ENCODE results near the gene SLFNL1.

SLFNL1 gene

GRCh38 chr1:40984066-40984465, 37.5 kb downstream of the SLFNL1 start:
- Histone ChIP-seq H3K9me3 (ENCODE audit: insufficient read depth, low read depth, low read length) (no peaks in the 10 kb centered on the region), H3K4me2 (ENCODE audit: low read depth, low read length, poor library complexity, severe bottlenecking) (peak overlapping the region; percentile 99), H3K4me1 (ENCODE audit: insufficient read depth, low read length, poor library complexity, severe bottlenecking) (peaks cover 72% of the 10 kb centered on the region), H2AFZ (ENCODE audit: low read length) (no peak overlapping the region), H3K36me3 (ENCODE audit: insufficient read depth, low read length) (peaks cover 56% of the 10 kb centered on the region), H3K9ac (ENCODE audit: low read depth, low read length, poor library complexity, severe bottlenecking) (peak overlapping the region; percentile 96), H3K9me2 (replicated peaks; ENCODE audit: low read depth, low read length) (no peaks in the 10 kb centered on the region), H3F3A (ENCODE audit: low read depth) (no peaks in the 10 kb centered on the region), H3K79me2 (ENCODE audit: insufficient read depth, low read length) (peaks cover 84% of the 10 kb centered on the region), H3K4me3 (ENCODE audit: low read length, poor library complexity, severe bottlenecking) (peak overlapping the region; percentile 80), H4K20me1 (ENCODE audit: insufficient read depth, low read length, poor library complexity, severe bottlenecking) (peaks cover 60% of the 10 kb centered on the region), H3K27me3 (ENCODE audit: insufficient read depth, low read length, poor library complexity, severe bottlenecking) (no peaks in the 10 kb centered on the region)
- TF ChIP-seq CTCF (conservative IDR thresholded peaks at IDR 0.05; ENCODE audit: low read length) (no peak), EZH2phosphoT487 (IDR thresholded peaks at IDR 0.05; ENCODE audit: borderline replicate concordance) (no peak)

GRCh38 chr1:40983286-40983685, 38.2 kb downstream of the SLFNL1 start:
- Histone ChIP-seq H3K4me1 (ENCODE audit: insufficient read depth, low read length, poor library complexity, severe bottlenecking) (peaks cover 74% of the 10 kb centered on the region), H4K20me1 (ENCODE audit: insufficient read depth, low read length, poor library complexity, severe bottlenecking) (peaks cover 60% of the 10 kb centered on the region)

GRCh38 chr1:40982721-40983120, 38.8 kb downstream of the SLFNL1 start:
- peaks cover 74% of the 10 kb centered on the region for H3K4me1 ChIP-seq (ENCODE audit: insufficient read depth, low read length, poor library complexity, severe bottlenecking)
- peak overlapping the region; percentile 99 for H3K4me2 ChIP-seq (ENCODE audit: low read depth, low read length, poor library complexity, severe bottlenecking)
- H4K20me1 ChIP-seq (ENCODE audit: insufficient read depth, low read length, poor library complexity, severe bottlenecking): peaks cover 58% of the 10 kb centered on the region
- no peaks in the 10 kb centered on the region for H3K9me3 ChIP-seq (ENCODE audit: insufficient read depth, low read depth, low read length)
- H3K27me3 ChIP-seq (ENCODE audit: insufficient read depth, low read length, poor library complexity, severe bottlenecking): no peaks in the 10 kb centered on the region
- peaks cover 80% of the 10 kb centered on the region for H3K79me2 ChIP-seq (ENCODE audit: insufficient read depth, low read length)
- H3K4me3 ChIP-seq (ENCODE audit: low read length, poor library complexity, severe bottlenecking): peak overlapping the region; percentile 80
- no peaks in the 10 kb centered on the region for H3F3A ChIP-seq (ENCODE audit: low read depth)
- H3K36me3 ChIP-seq (ENCODE audit: insufficient read depth, low read length): peaks cover 43% of the 10 kb centered on the region
- no peaks in the 10 kb centered on the region for H3K9me2 ChIP-seq (replicated peaks; ENCODE audit: low read depth, low read length)
- H3K9ac ChIP-seq (ENCODE audit: low read depth, low read length, poor library complexity, severe bottlenecking): peak overlapping the region; percentile 96
- TF ChIP-seq CTCF (conservative IDR thresholded peaks at IDR 0.05; ENCODE audit: low read length) (no peak), EZH2phosphoT487 (IDR thresholded peaks at IDR 0.05; ENCODE audit: borderline replicate concordance) (no peak)
- H2AFZ ChIP-seq (ENCODE audit: low read length): no peak overlapping the region

More at GRCh38 chr1:40983286-40983685, 38.2 kb downstream of the SLFNL1 start:
- no peaks in the 10 kb centered on the region for H3K9me3 ChIP-seq (ENCODE audit: insufficient read depth, low read depth, low read length)
- H3K4me2 ChIP-seq (ENCODE audit: low read depth, low read length, poor library complexity, severe bottlenecking): peak overlapping the region; percentile 99
- H2AFZ ChIP-seq (ENCODE audit: low read length): no peak overlapping the region
- TF ChIP-seq EZH2phosphoT487 (IDR thresholded peaks at IDR 0.05; ENCODE audit: borderline replicate concordance): no peak
- no peak for TF ChIP-seq CTCF (conservative IDR thresholded peaks at IDR 0.05; ENCODE audit: low read length)
- H3K4me3 ChIP-seq (ENCODE audit: low read length, poor library complexity, severe bottlenecking): peak overlapping the region; percentile 80
- no peaks in the 10 kb centered on the region for H3K27me3 ChIP-seq (ENCODE audit: insufficient read depth, low read length, poor library complexity, severe bottlenecking)
- H3F3A ChIP-seq (ENCODE audit: low read depth): no peaks in the 10 kb centered on the region
- peak overlapping the region; percentile 96 for H3K9ac ChIP-seq (ENCODE audit: low read depth, low read length, poor library complexity, severe bottlenecking)
- no peaks in the 10 kb centered on the region for H3K9me2 ChIP-seq (replicated peaks; ENCODE audit: low read depth, low read length)
- peaks cover 49% of the 10 kb centered on the region for H3K36me3 ChIP-seq (ENCODE audit: insufficient read depth, low read length)
- peaks cover 85% of the 10 kb centered on the region for H3K79me2 ChIP-seq (ENCODE audit: insufficient read depth, low read length)
